ENCODE results near the gene RDH11. TPM values are rescaled to one million over a fixed set of nuclear protein-coding genes. Genes with fewer than 3 reads are reported as not detected.
A peak's percentile ranks its signal among the peaks of the same experiment; 100 is the strongest.

RDH11 gene
- total RNA-seq, 1 donor from 2014 or later = 50.2 TPM

- no peak overlapping the region for H3K27ac Mint-ChIP-seq (ENCODE audit: unreplicated experiment)
- H3K4me3 Mint-ChIP-seq (ENCODE audit: unreplicated experiment) = no peak overlapping the region
- TF ChIP-seq, protein P1, sequence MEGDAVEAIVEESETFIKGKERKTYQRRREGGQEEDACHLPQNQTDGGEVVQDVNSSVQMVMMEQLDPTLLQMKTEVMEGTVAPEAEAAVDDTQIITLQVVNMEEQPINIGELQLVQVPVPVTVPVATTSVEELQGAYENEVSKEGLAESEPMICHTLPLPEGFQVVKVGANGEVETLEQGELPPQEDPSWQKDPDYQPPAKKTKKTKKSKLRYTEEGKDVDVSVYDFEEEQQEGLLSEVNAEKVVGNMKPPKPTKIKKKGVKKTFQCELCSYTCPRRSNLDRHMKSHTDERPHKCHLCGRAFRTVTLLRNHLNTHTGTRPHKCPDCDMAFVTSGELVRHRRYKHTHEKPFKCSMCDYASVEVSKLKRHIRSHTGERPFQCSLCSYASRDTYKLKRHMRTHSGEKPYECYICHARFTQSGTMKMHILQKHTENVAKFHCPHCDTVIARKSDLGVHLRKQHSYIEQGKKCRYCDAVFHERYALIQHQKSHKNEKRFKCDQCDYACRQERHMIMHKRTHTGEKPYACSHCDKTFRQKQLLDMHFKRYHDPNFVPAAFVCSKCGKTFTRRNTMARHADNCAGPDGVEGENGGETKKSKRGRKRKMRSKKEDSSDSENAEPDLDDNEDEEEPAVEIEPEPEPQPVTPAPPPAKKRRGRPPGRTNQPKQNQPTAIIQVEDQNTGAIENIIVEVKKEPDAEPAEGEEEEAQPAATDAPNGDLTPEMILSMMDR (IDR thresholded peaks at IDR 0.05; ENCODE audit: unreplicated experiment) = no peak
- no peaks in the 10 kb centered on the region for H3K4me1 Mint-ChIP-seq (ENCODE audit: unreplicated experiment)
- H3K9me3 Mint-ChIP-seq (ENCODE audit: unreplicated experiment) = no peaks in the 10 kb centered on the region
- no peak for DNase-seq (ENCODE audit: low spot score)
- no peaks in the 10 kb centered on the region for H3K36me3 Mint-ChIP-seq (ENCODE audit: low read depth, unreplicated experiment)
- no peaks in the 10 kb centered on the region for H3K27me3 Mint-ChIP-seq (ENCODE audit: unreplicated experiment)
Observed at GRCh38 chr14:67638642-67639041, 56.9 kb downstream of the RDH11 start.

DNA sequence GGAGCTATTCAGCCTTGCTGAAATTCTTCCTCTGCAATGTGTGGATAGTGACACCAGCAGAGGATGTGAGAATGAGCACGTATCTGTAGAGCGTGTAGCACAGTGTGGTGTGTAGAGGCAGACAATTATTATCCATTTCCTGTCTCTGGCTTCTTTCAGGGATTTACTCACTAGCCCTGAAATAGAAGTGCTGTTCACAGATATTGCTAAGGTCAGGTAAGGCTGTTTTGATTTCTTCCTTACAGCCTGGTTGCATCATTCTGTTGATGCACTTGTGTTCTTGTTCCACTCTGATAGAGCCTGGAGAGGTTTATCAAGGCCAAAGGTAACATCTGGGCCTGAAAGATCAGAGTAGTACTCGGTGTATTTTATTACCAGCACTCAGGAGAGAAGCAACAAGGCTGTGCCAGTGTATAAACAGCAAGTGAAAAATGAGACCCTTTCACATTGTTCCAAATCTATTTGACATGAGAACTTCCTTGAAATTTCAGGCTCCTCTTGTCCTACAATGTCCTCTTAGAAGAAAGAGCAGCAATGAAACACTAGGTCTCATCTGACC is 59.1 kb downstream of the RDH11 start:
- Mint-ChIP-seq H3K27ac (ENCODE audit: unreplicated experiment) (no peak overlapping the region), H3K4me1 (ENCODE audit: unreplicated experiment) (no peaks in the 10 kb centered on the region), H3K36me3 (ENCODE audit: low read depth, unreplicated experiment) (no peaks in the 10 kb centered on the region), H3K9me3 (ENCODE audit: unreplicated experiment) (no peaks in the 10 kb centered on the region), H3K27me3 (ENCODE audit: unreplicated experiment) (no peaks in the 10 kb centered on the region), H3K4me3 (ENCODE audit: unreplicated experiment) (no peak overlapping the region)
- no peak for DNase-seq (ENCODE audit: low spot score)
- TF ChIP-seq, protein P1 (IDR thresholded peaks at IDR 0.05; ENCODE audit: unreplicated experiment) = no peak

GRCh38 chr14:67633451-67634147 is 62.0 kb downstream of the RDH11 start:
- peaks cover 4% of the 10 kb centered on the region for H3K36me3 Mint-ChIP-seq (ENCODE audit: low read depth, unreplicated experiment)
- no peak overlapping the region for H3K4me3 Mint-ChIP-seq (ENCODE audit: unreplicated experiment)
- no peak overlapping the region for H3K27ac Mint-ChIP-seq (ENCODE audit: unreplicated experiment)
- TF ChIP-seq, protein P1 (IDR thresholded peaks at IDR 0.05; ENCODE audit: unreplicated experiment) = no peak
- peaks cover 2% of the 10 kb centered on the region for H3K27me3 Mint-ChIP-seq (ENCODE audit: unreplicated experiment)
- H3K4me1 Mint-ChIP-seq (ENCODE audit: unreplicated experiment) = peaks cover 10% of the 10 kb centered on the region
- DNase-seq (ENCODE audit: low spot score) = no peak
- no peaks in the 10 kb centered on the region for H3K9me3 Mint-ChIP-seq (ENCODE audit: unreplicated experiment)

DNA sequence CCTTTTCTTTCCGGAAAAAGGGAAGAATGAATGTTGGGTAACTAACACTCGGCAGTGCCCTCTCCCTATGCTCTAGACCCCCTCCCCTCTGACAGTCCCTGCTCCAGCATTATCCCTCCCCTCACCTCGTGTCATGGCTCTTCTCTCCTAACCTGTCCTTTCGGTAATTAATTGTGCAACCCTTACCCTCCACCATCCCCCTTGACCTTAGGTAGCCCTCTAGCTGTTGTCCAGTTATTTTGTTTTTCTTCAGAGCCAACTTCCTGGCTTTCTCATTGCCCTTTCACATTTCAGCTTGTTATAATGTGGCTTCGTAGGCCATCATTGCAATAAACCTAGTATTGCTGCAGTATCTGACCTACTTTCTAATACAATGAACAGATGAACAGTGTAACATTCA is 64.6 kb downstream of the RDH11 start:
- no peak overlapping the region for H3K27ac Mint-ChIP-seq (ENCODE audit: unreplicated experiment)

DNA sequence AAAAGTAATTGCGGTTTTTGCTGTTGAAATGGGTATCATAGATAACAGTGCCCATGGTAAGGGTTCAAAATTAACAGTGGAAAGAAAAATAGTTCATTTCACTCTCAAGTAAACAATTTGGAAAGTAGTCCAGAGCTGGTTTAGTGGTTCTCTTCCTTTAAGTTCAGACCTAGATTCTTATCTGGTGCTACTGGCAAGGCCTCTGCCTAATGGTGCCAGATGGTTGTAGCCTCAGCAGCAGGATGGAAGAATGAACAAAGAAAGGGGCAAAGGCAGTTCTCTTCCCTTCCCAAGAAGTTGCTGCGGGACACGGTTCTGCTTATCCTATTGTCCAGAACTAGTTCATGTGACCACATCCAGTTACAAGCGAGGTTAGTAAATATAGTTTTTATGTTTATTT is 65.4 kb downstream of the RDH11 start:
- Mint-ChIP-seq H3K36me3 (ENCODE audit: low read depth, unreplicated experiment) (peaks cover 4% of the 10 kb centered on the region), H3K27ac (ENCODE audit: unreplicated experiment) (no peak overlapping the region), H3K4me3 (ENCODE audit: unreplicated experiment) (no peak overlapping the region), H3K27me3 (ENCODE audit: unreplicated experiment) (peaks cover 2% of the 10 kb centered on the region), H3K9me3 (ENCODE audit: unreplicated experiment) (no peaks in the 10 kb centered on the region), H3K4me1 (ENCODE audit: unreplicated experiment) (peaks cover 10% of the 10 kb centered on the region)
- TF ChIP-seq, protein P1 (IDR thresholded peaks at IDR 0.05; ENCODE audit: unreplicated experiment) = no peak
- DNase-seq (ENCODE audit: low spot score) = no peak

More for the DNA sequence above, 64.6 kb downstream of the RDH11 start:
- H3K36me3 Mint-ChIP-seq (ENCODE audit: low read depth, unreplicated experiment) = peaks cover 4% of the 10 kb centered on the region
- H3K4me3 Mint-ChIP-seq (ENCODE audit: unreplicated experiment) = peak overlapping the region; percentile 60
- peaks cover 10% of the 10 kb centered on the region for H3K4me1 Mint-ChIP-seq (ENCODE audit: unreplicated experiment)
- no peak for DNase-seq (ENCODE audit: low spot score)
- TF ChIP-seq, protein P1 (IDR thresholded peaks at IDR 0.05; ENCODE audit: unreplicated experiment) = no peak
- H3K27me3 Mint-ChIP-seq (ENCODE audit: unreplicated experiment) = peaks cover 2% of the 10 kb centered on the region
- no peaks in the 10 kb centered on the region for H3K9me3 Mint-ChIP-seq (ENCODE audit: unreplicated experiment)

Measured in endothelial cell (in vitro differentiated cells).